Neural cell (in vitro differentiated cells): Measurements from ENCODE around the gene AGR2.

Source experiments
- CTCF ChIP-seq: fragments of 450-650 bp; IDR thresholded peaks from 2 replicates; pipeline ENCODE4 v1.5.1; 2014; ENCODE audit warnings: antibody characterized with exemption, mild to moderate bottlenecking, moderate library complexity; ENCODE audit not compliant: poor library complexity, severe bottlenecking
- EZH2 ChIP-seq: fragments of 200-600, 300-800 bp; shearing (Covaris generic), sonication (generic); IDR thresholded peaks from 2 replicates; pipeline ENCODE4 v1.6.1; 2014; ENCODE audit warnings: antibody characterized with exemption, low read length, borderline replicate concordance, mild to moderate bottlenecking; ENCODE audit not compliant: insufficient read depth, poor library complexity, severe bottlenecking
- TAF1 ChIP-seq: IDR thresholded peaks from 2 replicates; pipeline ENCODE4 v1.6.1; 2012; ENCODE audit warnings: low read depth

- TF ChIP-seq CTCF (no peak), EZH2 (no peak), TAF1 (no peak)
These were observed at the start of gene AGR2 for GRCh38 chr7:16804674-16805439.
